HUDEP-2 (cell line): ENCODE data around the gene NUBPL.
"Not testable (repeated sequence)": the region's sequence is repeated elsewhere in the genome, so short reads cannot be mapped to it uniquely, and the experiment has no call there.

Source experiments
- DNase-seq, 76 experiments: peaks; one replicate each; lab custom pipeline; 2025; ENCODE audit not compliant: unreplicated experiment in 76 of 76; lab: John Stamatoyannopoulos, UW

Gene NUBPL

GRCh38 chr14:31797946-31798345, 236.7 kb downstream of the NUBPL start:
- DNase-seq, result not testable (repeated sequence)

GRCh38 chr14:31802838-31803237, 241.6 kb downstream of the NUBPL start:
- DNase-seq, result no peak

- no peak for DNase-seq
Observed at GRCh38 chr14:31806249-31806648, 245.0 kb downstream of the NUBPL start.

GRCh38 chr14:31811693-31812628, 250.8 kb downstream of the NUBPL start:
- not testable (repeated sequence) for DNase-seq

GRCh38 chr14:31813724-31814490, 252.7 kb downstream of the NUBPL start:
- not testable (repeated sequence) for DNase-seq

- no peak for DNase-seq
Observed at GRCh38 chr14:31819281-31819680, 258.1 kb downstream of the NUBPL start.

- no peak for DNase-seq
Observed at GRCh38 chr14:31825459-31825858, 264.3 kb downstream of the NUBPL start.

- no peak for DNase-seq
Observed at GRCh38 chr14:31827325-31827724, 266.1 kb downstream of the NUBPL start.

- no peak for DNase-seq
Observed at GRCh38 chr14:31828946-31829868, 268.0 kb downstream of the NUBPL start.

- DNase-seq, result no peak
Observed at GRCh38 chr14:31834616-31835015, 273.4 kb downstream of the NUBPL start.

- no peak for DNase-seq
Observed at GRCh38 chr14:31835049-31835448, 273.8 kb downstream of the NUBPL start.

GRCh38 chr14:31837031-31837430, 275.8 kb downstream of the NUBPL start:
- no peak for DNase-seq

GRCh38 chr14:31842899-31843298, 281.7 kb downstream of the NUBPL start:
- DNase-seq, result no peak

- DNase-seq, result no peak
Observed at GRCh38 chr14:31843361-31844091, 282.3 kb downstream of the NUBPL start.

GRCh38 chr14:31854508-31855075, 293.4 kb downstream of the NUBPL start:
- DNase-seq, result no peak

GRCh38 chr14:31855262-31855661, 294.1 kb downstream of the NUBPL start:
- DNase-seq, result no peak

GRCh38 chr14:31856003-31856402, 294.8 kb downstream of the NUBPL start:
- DNase-seq, result not testable (repeated sequence)

- DNase-seq, result no peak
Observed at GRCh38 chr14:31858868-31859267, 297.7 kb downstream of the NUBPL start.
